LHCN-M2 (cell line): ENCODE measurements around the gene EMP3. TPM values are rescaled to one million over a fixed set of nuclear protein-coding genes. Genes with fewer than 3 reads are reported as not detected.
"Not testable (repeated sequence)": the region's sequence is repeated elsewhere in the genome, so short reads cannot be mapped to it uniquely, and the experiment has no call there.

Experiments
- DNase-seq: peaks from one replicate; pipeline ENCODE4 v3.0.0-alpha.2; 2012; ENCODE audit warnings: low read depth
- total RNA-seq: library from RNA; depleted of rRNA; stranded (reverse); fragments of >200 nt; gene quantifications from 2 replicates; pipeline ENCODE4 v1.2.3, GENCODE V29; 2014

Gene EMP3
- total RNA-seq, 1 experiment from 2014 or later = 258 TPM

- DNase-seq = no peak
These were observed 20.8 kb downstream of the EMP3 start for GRCh38 chr19:48346191-48346590.

- DNase-seq = no peak
These were observed 22.7 kb downstream of the EMP3 start for GRCh38 chr19:48348045-48348444.

GRCh38 chr19:48348737-48349136, 23.4 kb downstream of the EMP3 start:
- no peak for DNase-seq

GRCh38 chr19:48350856-48351255, 25.5 kb downstream of the EMP3 start:
- no peak for DNase-seq

GRCh38 chr19:48351341-48351752, 26.0 kb downstream of the EMP3 start:
- DNase-seq = peak; percentile 35

- DNase-seq = no peak
These were observed 28.3 kb downstream of the EMP3 start for GRCh38 chr19:48353677-48354076.

- DNase-seq = no peak
These were observed 29.1 kb downstream of the EMP3 start for GRCh38 chr19:48354332-48354992.

GRCh38 chr19:48355365-48355954, 30.1 kb downstream of the EMP3 start:
- DNase-seq = no peak

GRCh38 chr19:48359123-48359522, 33.8 kb downstream of the EMP3 start:
- DNase-seq = no peak

- no peak for DNase-seq
These were observed 36.6 kb downstream of the EMP3 start for GRCh38 chr19:48361912-48362311.

GRCh38 chr19:48362716-48363499, 37.6 kb downstream of the EMP3 start:
- DNase-seq = peak; percentile 94

- no peak for DNase-seq
These were observed 38.1 kb downstream of the EMP3 start for GRCh38 chr19:48363500-48363809.

- DNase-seq = peak; percentile 99
These were observed 38.7 kb downstream of the EMP3 start, which contains the start of the genes SYNGR4 and TMEM143 for GRCh38 chr19:48363810-48364597. TSS of gene SYNGR4 (plus strand) at chr19:48364367. CDS start at chr19:48365843, 1,476 bp downstream. TSS of gene TMEM143 (minus strand) at chr19:48363940. CDS start at chr19:48363920, 20 bp downstream.

- no peak for DNase-seq
These were observed 39.4 kb downstream of the EMP3 start for GRCh38 chr19:48364598-48365348.

- no peak for DNase-seq
These were observed 40.2 kb downstream of the EMP3 start for GRCh38 chr19:48365602-48366001.

- DNase-seq = no peak
These were observed 42.5 kb downstream of the EMP3 start for GRCh38 chr19:48367855-48368254.

GRCh38 chr19:48368936-48369335, 43.6 kb downstream of the EMP3 start:
- no peak for DNase-seq

- no peak for DNase-seq
These were observed 45.6 kb downstream of the EMP3 start for GRCh38 chr19:48370955-48371354.

GRCh38 chr19:48371367-48371766, 46.0 kb downstream of the EMP3 start:
- DNase-seq = no peak

- not testable (repeated sequence) for DNase-seq
These were observed 46.4 kb downstream of the EMP3 start for GRCh38 chr19:48371771-48372170.

- no peak for DNase-seq
These were observed 47.6 kb downstream of the EMP3 start for GRCh38 chr19:48372904-48373303.
